Hematopoietic multipotent progenitor cell treated with erythropoietin and hydrocortisone succinate and interleukin-3 and kit ligand, for 15 days (in vitro differentiated cells): ENCODE results near the gene BRDT.

Experiments
- DNase-seq: peaks from one replicate; pipeline ENCODE4 v3.0.0-alpha.2; 2015; ENCODE audit warnings: low spot score

Gene BRDT

DNA sequence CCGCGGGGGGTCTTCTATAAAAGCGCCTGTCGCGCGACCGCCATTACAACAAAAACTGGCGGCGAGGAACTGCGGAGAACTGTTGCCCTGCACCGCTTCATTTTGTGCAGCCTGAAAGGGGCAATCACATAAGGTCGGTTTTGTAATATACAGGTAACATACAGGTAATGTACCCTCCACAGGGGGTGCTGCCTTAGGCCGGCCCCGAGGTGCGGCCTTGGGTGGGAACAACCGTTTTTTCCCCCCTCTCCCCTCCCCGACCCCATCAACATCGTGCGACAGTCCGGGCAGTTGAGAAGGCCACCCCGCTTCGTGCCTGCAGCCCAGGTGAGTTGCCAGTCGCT, at the start of gene BRDT:
Gene BRDT (plus strand): TSS at position 46 of the 344 bp plus-strand sequence. CDS start 13,354 bp downstream, outside the sequence.
- no peak for DNase-seq

DNA sequence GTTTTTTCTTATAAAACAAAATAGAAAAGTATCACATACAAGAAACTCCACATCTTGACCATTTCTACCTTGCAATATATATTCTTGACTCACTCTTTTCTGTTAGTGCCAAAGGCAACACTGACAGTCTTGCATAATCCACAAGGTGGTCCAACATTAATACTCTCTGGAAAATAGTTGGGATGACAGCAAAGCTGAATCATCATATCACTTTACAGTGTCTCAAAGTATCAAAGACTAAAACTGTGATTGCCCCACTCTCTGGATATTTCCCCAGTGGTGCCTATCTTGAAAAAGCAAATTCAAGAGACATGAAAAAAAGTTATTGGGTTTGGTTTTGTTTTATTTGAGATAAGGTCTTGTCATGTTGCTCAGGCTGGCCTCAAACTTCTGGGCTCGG, 48.6 kb upstream of the BRDT start:
- DNase-seq: no peak

DNA sequence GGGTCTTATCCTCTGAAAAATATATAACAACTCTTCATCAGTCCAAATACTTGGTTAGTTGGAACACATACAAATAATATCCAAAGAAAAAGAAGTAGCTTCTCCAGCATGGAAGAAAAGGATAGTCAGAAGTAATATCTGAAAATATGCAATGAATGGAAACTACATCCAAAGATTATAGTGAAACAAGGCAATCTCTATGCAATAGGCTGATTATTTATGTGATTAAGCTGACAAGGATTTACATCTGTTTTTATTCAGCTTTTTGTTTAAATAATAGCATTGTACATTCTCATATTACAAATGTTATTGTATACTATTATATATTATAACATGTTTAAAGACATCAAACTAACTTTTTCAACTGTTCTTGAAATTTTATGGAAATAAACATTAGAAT, 48.0 kb upstream of the BRDT start:
- DNase-seq: no peak

DNA sequence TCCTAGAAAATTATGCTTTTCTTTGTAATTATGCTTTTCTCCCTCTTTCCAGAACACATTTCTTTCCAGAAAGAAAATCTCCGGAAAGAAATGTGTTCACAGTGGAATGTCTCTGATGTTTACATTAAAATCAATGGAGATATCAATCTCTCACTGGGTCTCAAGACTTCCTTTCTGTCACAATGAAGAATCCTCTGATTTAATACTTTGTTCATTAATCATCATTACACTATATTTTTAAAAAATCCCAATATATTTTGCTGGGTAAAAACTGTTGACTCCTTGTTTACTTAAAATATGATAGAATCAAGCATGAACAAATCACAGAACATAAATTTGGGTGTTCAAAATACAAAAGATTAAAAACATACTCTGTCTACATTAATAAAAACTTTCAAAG, 36.9 kb upstream of the BRDT start:
- no peak for DNase-seq

DNA sequence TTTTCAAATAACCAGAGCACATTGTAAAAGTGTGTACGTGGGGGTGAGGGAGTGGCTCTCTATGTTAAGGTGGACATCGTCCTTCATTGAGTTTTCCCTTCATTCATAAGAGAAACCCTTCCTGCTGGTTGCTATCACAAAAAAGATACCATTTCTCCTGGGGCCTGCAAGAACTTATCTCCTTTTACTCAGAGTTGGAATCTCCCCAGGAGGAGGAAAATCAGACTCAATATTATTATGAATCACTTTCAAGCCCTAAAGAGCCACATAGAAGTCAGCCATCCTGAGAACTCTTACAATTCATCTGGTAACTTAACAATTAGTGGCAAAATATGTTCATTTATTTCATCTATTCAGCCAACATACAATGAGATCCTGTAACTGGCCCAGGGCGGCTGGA, 36.2 kb upstream of the BRDT start:
- no peak for DNase-seq

DNA sequence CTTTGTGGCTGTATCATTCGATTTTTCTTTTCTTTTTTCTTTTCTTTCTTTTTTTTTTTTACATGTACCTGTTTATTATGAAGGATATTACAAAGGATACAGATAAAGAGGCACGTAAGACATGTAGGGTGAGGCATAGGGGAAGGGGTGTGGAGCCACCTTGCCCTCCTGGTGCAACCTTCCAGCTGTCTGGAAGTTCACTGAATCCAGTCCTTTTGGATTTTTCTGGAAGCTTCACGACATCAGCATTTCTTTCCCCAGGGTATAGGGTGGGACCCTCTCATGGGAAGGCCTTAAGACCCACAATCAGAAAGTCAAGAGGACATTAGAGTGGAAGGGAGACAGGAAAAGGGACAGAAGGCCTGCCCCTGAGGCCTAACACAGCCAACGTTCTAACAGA, 33.2 kb upstream of the BRDT start:
- no peak for DNase-seq

DNA sequence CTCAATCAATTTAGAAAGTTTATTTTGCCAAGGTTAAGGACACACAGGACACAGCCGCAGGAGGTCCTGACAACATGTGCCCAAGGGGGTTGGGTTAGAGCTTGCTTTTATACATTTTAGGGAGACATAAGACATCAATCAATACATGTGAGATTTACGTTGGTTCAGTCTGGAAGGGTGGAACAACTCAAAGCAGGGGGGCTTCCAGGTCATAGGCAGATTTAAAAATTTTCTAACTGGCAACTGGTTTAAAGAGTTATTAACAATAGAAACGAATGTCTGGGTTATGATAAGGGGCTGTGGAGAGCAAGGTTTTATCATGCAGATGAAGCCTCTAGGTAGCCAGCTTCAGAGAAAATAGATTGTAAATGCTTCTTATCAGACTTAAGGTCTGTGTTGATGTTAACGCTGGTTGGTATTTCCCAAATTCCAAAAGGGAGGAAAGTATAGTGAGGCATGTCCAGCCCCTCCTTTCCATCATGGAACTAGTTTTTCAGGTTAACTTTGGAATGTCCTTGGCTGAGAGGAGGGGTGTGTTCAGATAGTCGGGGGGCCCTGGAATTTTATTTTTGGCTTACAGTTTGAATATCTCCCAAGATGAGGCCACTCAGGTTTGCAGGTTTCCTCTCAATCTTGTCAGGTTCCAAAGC, 32.3 kb upstream of the BRDT start:
- no peak for DNase-seq

DNA sequence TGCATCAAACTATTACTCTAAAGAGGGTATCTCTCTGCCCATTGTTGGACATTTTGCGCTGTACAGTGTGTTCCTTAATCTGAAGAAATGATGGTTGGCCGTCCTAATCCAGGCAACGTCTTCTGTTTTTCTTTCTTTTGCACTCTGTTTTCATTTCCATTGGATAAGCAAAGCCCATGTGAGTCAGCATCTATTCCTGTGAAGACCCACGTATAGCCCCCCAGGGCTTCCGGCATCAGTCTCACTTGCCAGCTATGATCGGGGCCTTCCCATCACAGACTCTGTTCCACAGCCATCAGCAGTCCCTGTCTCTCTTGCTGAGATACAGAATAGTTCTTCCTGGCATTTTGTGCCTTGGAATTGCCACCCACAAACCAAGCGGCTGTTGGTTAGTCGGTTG, 29.2 kb upstream of the BRDT start:
- no peak for DNase-seq

DNA sequence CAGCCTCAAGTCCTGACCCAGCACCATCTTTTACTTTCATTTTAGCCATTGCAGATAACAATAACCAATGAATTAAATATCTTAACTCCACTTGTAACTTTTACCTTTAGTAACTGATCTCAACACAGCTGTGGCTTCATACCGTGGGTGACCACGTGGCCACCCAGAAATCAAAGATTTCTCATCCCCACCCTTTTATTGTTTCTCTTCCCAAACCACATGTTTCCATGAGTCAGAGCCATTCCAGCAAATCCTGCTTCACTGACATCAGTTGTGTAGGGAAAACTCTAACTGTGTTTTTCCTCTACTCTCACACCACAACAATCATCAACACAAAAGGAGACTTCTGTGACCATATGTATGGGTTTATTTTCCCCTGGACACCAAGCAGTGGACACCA, 25.1 kb upstream of the BRDT start:
- DNase-seq: no peak

DNA sequence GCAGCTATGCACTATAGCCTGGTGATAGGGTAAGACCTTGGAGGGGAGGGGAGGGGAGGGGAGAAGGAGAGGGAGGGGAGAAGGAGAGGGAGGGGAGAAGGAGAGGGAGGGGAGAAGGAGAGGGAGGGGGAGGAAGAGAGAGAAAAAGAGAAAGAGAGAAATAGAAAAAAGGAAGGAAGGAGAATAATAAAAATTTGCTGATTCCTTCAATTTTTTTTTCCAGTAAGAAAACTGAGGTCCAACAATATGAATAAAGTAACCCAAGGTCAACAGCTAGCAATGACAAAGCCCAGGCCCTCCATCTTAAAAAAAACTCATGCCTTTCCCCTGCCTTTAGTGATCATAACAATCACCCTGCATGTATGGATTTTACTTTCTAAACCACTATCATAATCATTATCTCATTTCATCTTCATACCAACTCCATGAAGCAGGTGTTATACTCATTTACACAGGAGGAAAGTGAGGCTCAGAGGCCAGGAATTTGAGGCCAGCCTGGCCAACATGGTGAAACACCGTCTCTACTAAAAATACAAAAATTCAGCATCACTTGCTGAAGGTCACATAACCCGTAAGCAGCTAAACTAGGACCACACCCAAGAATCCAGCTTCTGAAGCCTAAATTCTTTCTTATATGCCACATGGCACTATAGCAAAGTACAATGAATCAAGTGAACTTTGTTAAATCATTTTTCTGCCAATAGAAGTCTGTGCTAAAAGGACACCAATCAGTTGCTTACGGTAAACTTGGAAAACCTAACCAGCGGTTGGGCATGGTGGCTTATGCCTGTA, 23.4 kb upstream of the BRDT start:
- no peak for DNase-seq

DNA sequence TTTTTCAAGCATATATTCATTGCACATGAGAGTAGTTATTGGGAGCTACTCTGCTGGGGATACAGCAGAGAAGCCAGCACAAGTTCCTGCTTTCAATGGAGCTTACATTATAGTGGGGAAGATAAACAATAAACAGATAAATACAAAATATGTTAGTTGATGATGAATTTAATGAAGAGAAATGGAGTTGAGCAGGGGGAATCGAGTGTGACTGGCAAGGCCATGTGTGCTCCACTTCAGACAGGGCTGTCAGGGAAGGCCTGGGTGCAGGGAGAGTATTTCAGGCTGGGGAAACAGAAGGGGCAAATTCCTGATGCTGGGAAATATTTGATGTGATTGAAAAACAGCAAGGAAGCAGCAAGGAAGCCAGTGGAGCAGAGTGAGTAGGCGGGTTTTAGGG, 21.2 kb upstream of the BRDT start:
- DNase-seq: no peak

DNA sequence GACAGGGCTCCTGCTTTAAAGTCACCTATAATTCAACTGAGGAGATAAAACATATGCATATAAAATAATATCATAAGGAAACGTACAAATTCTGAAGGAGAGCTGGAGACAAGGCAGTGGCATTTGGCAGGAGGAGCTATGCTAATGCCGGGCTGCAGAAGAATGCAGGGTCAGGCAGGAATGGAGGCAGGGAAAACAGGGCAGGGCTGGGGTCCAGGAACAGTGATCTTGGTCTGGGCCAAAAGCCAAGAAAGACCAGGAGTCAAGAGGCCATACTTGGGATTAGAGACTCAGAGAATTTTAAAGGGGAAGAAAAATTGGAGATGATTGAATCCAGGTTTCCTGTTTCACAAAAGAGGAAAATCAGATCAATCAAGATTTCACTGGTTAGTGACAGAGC, 20.0 kb upstream of the BRDT start:
- no peak for DNase-seq

DNA sequence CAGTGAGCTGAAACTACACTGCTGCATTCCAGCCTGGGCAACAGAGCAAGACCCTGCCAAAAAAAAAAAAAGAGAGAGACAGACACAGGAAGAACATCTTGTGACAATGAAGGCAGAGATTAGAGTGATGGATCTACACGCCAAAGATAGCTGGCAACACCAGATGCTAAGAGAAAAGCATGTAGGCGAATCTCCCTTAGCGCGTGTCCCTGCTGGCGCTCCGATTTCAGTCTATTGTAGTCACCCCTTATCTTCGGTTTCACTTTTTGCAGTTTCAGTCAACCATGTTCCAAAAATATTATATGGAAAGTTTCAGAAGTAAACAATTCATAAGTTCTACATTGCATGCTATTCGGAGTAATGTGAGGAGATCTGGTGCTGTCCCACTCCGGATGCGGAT, 11.6 kb upstream of the BRDT start:
- no peak for DNase-seq

DNA sequence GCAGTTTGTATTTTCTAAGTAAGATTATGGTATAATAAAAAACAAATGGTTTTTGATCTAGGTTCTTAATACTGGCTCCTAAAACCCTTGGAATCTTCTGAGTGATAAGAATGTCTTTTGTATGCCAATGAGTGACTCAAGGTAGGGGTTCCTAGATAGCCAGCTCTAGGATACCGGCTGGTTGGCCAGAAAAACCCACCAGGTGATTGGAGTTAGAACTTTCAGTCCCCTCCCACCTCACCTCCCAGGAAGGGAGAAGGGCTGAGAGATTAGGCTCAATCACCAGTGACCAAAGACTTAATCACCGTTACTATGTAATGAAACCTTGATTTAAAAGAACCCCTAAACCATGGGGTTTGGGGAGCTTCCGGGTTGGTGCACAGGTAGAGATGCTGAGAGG, 8.7 kb upstream of the BRDT start:
- no peak for DNase-seq

DNA sequence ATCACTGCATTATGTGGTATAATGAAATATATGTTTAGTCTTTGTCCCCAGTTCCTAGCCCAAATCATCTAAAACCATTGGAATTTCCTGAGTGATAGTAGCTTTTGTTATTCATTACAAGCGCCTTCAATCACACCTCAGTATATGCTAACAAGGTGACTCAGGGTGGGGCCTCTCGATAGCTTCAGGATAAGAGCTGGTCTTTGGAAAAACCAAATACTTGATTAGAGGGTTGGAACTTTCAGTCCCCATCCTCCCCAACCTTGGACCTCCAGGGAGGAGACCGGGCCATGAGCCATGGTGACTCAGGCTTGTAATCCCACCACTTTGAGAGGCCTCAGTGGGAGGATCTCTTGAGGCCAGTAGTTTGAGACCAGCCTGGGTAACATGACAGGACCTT, 5.1 kb upstream of the BRDT start:
- DNase-seq: no peak

DNA sequence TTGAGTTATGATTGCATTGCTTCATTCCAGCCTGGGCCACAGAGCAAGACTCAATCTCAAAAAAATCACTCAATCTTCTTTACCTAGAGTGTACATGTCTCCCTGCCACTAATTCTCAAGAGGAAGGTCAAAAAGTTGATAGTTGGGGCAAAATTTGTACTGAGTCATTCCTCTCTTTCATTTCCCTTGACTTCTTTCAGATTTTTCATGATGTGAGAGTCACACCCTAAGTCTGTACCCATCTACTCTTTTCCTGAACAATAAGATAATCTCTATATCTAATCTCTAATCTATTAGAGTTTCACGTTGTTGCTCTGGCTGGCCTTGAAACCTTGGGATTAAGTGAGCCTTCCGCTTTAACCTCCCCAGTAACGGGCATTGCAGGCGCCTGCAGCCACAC, 1.1 kb upstream of the BRDT start:
- DNase-seq: no peak

DNA sequence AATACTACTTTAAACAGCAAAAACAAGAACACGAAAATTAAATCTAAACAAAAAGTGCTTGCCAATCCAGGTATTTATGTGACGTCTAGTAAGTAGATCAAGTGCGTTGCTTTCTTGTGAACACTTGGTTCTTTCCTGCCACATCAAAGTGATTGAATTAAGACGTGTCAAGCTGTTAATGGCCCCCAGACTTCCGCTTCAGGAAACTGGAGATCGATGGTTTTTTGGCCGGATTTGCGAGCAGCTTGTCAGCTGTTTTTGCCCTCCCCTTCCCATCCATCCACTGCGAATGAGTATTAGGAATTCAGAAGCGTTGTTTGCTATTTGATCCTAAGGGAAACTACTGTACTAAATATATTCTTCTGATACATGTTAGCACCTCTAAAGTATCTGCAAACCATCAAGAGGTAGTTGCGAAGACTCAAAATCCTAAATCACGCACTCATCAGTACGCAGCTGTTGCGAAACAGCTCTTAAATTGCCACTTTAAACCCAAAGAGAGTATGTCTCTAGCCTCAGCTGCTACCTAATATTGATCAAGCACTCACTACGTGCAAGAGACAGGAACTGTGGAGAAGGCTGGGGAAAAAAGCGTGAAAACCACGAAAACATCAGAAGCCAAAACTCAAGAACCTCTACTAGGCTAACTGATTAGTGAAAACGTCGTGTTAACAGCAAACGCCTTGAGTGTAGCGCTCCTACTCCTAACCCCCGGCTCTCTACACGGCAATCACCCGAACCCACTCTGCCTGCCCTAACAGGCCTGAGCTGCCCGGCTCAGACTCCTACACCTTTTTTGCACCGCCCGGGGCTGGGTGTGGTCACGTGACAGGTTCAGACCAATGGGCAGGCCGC, 473 bp upstream of the BRDT start:
- DNase-seq: no peak

DNA sequence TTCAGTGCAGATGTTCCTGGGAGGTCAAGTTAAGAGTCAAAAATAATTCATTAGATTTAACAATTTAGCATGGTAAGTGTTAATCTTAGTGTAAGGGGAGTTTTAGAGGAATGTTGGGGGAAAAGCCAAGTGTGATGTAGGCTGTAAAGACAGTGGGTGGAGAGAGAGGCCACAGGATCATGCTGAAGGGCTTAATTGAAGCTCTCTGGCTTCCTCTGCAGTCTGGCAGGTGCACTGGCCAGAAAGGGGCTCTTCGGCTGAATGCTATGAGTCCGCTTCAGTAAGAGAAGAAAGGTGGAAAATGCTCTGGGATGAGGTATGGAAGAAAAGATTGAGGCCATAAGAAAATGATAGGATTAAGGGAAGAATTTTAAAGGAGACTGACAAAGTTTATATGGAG, 3.0 kb downstream of the BRDT start:
- no peak for DNase-seq

DNA sequence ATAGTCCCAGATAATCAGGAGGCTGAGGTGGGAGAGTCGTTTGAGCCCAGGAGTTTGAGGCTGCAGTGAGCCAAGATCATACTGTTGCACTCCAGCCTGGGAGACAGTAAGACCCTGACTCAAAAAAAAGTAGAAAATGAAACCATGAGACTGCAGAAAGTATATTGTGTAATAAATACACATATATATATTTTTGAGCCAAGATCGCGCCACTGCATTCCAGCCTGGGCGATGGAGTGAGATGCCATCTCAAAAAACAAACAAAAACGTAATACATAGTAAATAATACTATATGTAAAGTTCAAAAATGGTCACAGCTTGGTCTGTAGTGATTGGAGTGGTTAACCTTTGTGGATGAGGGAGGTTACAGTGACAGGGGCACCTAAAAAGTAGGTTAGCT, 9.7 kb downstream of the BRDT start:
- DNase-seq: no peak

DNA sequence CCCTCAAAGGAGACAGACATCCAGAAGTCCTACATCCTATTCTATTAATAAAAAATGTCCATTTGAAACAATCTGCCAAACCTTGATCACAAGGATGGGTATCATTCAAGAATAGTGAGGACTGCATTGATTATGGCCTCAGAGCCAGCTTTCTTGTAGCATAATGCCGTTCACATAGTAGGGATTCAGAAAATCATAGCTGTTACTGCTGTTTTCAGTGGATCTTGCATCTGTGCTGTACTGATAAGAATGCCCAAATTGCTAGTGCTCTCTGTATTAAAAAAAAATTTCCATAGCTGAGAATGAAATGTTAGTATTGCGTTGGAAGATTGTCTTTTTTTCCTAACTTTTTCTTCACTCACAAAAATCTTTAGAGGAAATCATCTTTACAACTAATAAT, 19.1 kb downstream of the BRDT start:
- no peak for DNase-seq

DNA sequence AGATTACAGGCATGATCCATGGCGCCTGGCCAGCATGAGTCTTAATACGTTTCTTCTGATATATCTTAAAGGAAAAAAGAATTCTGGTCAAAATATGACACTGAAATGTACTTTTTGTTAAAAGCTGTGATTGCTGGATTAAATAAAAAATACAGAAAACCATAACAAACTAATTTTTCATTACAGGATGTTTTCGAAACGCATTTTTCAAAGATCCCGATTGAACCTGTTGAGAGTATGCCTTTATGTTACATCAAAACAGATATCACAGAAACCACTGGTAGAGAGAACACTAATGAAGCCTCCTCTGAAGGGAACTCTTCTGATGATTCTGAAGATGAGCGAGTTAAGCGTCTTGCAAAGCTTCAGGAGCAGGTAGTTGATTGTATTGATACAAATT, 30.2 kb downstream of the BRDT start:
- DNase-seq: no peak

DNA sequence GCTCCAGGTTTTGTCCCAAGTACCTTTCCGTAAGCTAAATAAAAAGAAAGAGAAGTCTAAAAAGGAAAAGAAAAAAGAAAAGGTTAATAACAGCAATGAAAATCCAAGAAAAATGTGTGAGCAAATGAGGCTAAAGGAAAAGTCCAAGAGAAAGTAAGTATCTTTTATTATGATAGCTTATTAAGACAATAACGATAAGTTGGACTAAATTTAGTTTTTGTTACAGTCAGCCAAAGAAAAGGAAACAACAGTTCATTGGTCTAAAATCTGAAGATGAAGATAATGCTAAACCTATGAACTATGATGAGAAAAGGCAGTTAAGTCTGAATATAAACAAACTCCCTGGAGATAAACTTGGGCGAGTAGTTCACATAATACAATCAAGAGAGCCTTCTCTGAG, 31.5 kb downstream of the BRDT start:
- no peak for DNase-seq

DNA sequence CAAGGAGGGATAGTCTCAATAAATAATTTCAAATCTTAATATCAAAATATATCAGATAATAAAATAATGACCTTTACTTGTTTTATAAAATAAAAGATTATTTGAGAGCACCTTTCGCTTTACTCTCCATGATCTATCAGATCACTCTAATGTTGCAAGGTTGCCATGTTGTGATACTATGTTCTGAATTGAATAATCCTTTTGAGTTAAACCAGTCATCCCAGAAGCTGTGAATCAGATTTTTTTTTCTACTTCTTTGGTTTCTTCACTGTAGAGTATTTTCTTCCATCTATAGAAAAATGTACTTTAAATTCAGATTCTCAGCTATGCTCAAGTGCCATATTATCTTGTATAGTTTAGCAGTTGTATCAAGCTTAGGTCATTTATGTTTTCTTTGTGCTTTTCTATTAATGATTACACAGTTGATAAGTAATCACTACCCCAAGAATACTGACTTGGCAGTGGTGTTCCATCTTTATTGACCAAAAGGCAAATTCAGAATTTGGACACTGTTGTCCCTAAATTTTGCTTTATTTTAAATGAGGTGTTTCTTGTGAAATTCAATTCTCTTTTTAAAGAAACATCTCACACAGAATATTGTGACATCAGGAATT, 32.9 kb downstream of the BRDT start:
- DNase-seq: no peak
